GM12874 (cell line): ENCODE data around the gene R3HDM2.

ENCODE experiments used
- CTCF ChIP-seq: IDR thresholded peaks from 2 replicates; pipeline ENCODE4 v1.5.1; 2011; ENCODE audit warnings: low read depth, mild to moderate bottlenecking, control low read depth, low read length, moderate library complexity; ENCODE audit not compliant: insufficient read depth

The R3HDM2 gene

GRCh38 chr12:57385586-57385985, 45.3 kb downstream of the R3HDM2 start:
- TF ChIP-seq CTCF: no peak

GRCh38 chr12:57384478-57384877, 46.4 kb downstream of the R3HDM2 start:
- no peak for TF ChIP-seq CTCF

GRCh38 chr12:57381693-57382220, 49.1 kb downstream of the R3HDM2 start:
- no peak for TF ChIP-seq CTCF

GRCh38 chr12:57380300-57380699, 50.5 kb downstream of the R3HDM2 start:
- TF ChIP-seq CTCF: no peak

- TF ChIP-seq CTCF: no peak
Observed at GRCh38 chr12:57377103-57377840, 53.6 kb downstream of the R3HDM2 start.

- no peak for TF ChIP-seq CTCF
Observed at GRCh38 chr12:57372233-57372632, 58.6 kb downstream of the R3HDM2 start.

- TF ChIP-seq CTCF: no peak
Observed at GRCh38 chr12:57370696-57371095, 60.1 kb downstream of the R3HDM2 start.
